Prostate gland (tissue), 2 donors: ENCODE data around the gene PLCB1. TPM values are rescaled to one million over a fixed set of nuclear protein-coding genes. Genes with fewer than 3 reads are reported as not detected.

Experiments used
- DNase-seq: peaks from one replicate; pipeline ENCODE4 v3.0.0-alpha.2; 2019; ENCODE audit warnings: low spot score
- H3K27ac ChIP-seq, 2 donors: fragments of 200-600 bp; sonication (generic); 2 replicates each; pipeline ENCODE4 v1.5.1; 2017 to 2019
- H3K27me3 ChIP-seq: fragments of 200-600 bp; sonication (generic); replicated peaks from 2 replicates; pipeline ENCODE4 v1.5.1; 2019; ENCODE audit not compliant: insufficient read depth
- H3K36me3 ChIP-seq, 2 donors: fragments of 200-600 bp; sonication (generic); 1 replicate in 1 of 2; 2 replicates in 1 of 2; pipeline versions ENCODE4 v1.5.1 to v1.8.1; 2017 to 2019
- H3K4me1 ChIP-seq: fragments of 200-600 bp; sonication (generic); replicated peaks from 2 replicates; pipeline ENCODE4 v1.5.1; 2019
- H3K4me3 ChIP-seq, 2 donors: fragments of 200-600 bp; sonication (generic); 2 replicates each; pipeline ENCODE4 v1.5.1; 2017 to 2019
- H3K9me3 ChIP-seq: fragments of 200-600 bp; sonication (generic); 2 replicates; pipeline ENCODE4 v1.5.1; 2017
- CTCF ChIP-seq, 4 experiments: fragments of 200-600 bp in 2 of 4; fragments of 450-650 bp in 2 of 4; sonication (generic) in 2 of 4; IDR thresholded peaks; 1 replicate in 3 of 4; 2 replicates in 1 of 4; pipeline ENCODE4 v1.5.1; 2016 to 2019; ENCODE audit warnings: antibody characterized with exemption in 4 of 4, mild to moderate bottlenecking in 2 of 4, moderate library complexity in 2 of 4
- POLR2A ChIP-seq: fragments of 450-650 bp; IDR thresholded peaks from one replicate; pipeline ENCODE4 v1.6.1; 2016; ENCODE audit warnings: antibody characterized with exemption, mild to moderate bottlenecking
- POLR2AphosphoS5 ChIP-seq: sonication (generic); formaldehyde crosslinking; IDR thresholded peaks from one replicate; pipeline ENCODE4 v1.6.1; 2017; ENCODE audit warnings: antibody characterized with exemption
- WGBS: methylation state at CpG from one replicate; pipeline ENCODE4 v1.1.5; 2018; 5-methylcytosine and 5-hydroxymethylcytosine counted together
- intact Hi-C: fragments of 100-400 bp; cut with DNase I; formaldehyde crosslinking; loops from one replicate; pipeline ENCODE4 v1.14.2; 2022
- total RNA-seq, 2 donors: library from RNA; depleted of rRNA; stranded (reverse); fragments of >200 nt; gene quantifications; one replicate each; pipeline ENCODE4 v1.1.0, GENCODE V29; 2016

Gene PLCB1
- total RNA-seq, 2 donors from 2014 or later: 24.3 to 26.3 TPM

DNA sequence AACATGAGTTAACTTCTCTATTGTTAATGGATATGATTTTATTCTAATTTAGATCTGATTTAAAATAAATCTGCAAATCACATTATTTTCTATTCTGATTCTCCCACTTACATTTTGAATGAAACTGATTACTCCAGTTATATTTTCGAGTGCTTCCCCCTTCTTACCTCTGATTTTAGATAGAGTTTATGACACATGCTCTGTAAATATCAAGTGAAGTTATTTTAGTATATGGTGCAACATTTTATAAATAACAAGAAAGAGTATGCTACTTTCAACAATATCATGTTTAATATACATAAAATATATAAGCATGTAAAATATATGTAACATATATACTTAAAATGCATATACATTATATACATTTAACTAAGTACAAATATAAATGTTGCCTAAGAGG is 38.9 kb downstream of the PLCB1 start:
- H3K27me3 ChIP-seq: no peaks in the 10 kb centered on the region
- no peaks in the 10 kb centered on the region for H3K4me1 ChIP-seq
- H3K4me3 ChIP-seq: no peak overlapping the region
- DNase-seq: no peak
- WGBS: 92% methylated on average over 1 of the region's 1 CpG
- H3K27ac ChIP-seq: no peak overlapping the region
- H3K9me3 ChIP-seq: no peaks in the 10 kb centered on the region
- intact Hi-C loops: no loop called here
- TF ChIP-seq POLR2A (no peak), CTCF (IDR thresholded peaks at IDR 0.05) (no peak), POLR2AphosphoS5 (no peak)
- no peaks in the 10 kb centered on the region for H3K36me3 ChIP-seq

DNA sequence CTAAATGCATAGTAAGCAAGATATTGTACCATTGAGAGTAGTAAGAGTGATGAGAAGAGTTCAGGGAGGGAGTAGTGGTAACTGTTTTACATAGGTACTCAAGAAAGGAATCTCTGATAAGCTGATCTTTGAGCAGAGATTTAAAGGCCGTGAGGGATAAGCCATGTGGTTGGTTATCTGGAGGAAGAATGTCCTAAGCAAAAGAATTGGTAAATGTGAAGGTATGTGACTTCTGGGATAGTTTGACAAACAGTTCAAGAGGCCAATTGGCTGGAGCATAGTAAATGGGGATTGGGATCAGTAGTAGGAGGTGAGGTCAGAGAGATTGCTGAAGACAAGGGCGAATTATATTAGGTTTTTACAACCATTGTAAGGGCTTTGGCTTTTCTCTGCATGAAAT is 40.1 kb downstream of the PLCB1 start:
- WGBS: 91% methylated on average over 2 of the region's 2 CpGs

GRCh38 chr20:8175741-8176675 is 43.9 kb downstream of the PLCB1 start:
- H3K27me3 ChIP-seq: no peaks in the 10 kb centered on the region
- 92% methylated on average over 6 of the region's 6 CpGs for WGBS
- no peak for DNase-seq
- H3K9me3 ChIP-seq: no peaks in the 10 kb centered on the region
- H3K27ac ChIP-seq: no peak overlapping the region
- H3K4me1 ChIP-seq: no peaks in the 10 kb centered on the region
- H3K36me3 ChIP-seq: no peaks in the 10 kb centered on the region
- H3K4me3 ChIP-seq: no peak overlapping the region
- no peak for TF ChIP-seq CTCF (IDR thresholded peaks at IDR 0.05)
- no peak for TF ChIP-seq POLR2A
- no peak for TF ChIP-seq POLR2AphosphoS5
- intact Hi-C loops: no loop called here

More for the DNA sequence above, 40.1 kb downstream of the PLCB1 start:
- Histone ChIP-seq H3K4me1 (no peaks in the 10 kb centered on the region), H3K9me3 (no peaks in the 10 kb centered on the region), H3K27ac (no peak overlapping the region), H3K4me3 (no peak overlapping the region), H3K27me3 (no peaks in the 10 kb centered on the region), H3K36me3 (no peaks in the 10 kb centered on the region)
- intact Hi-C loops: no loop called here
- DNase-seq: no peak
- TF ChIP-seq CTCF (IDR thresholded peaks at IDR 0.05): no peak
- no peak for TF ChIP-seq POLR2A
- TF ChIP-seq POLR2AphosphoS5: no peak

- 87% methylated on average over 2 of the region's 2 CpGs for WGBS
- Histone ChIP-seq H3K27ac (no peak overlapping the region), H3K9me3 (no peaks in the 10 kb centered on the region), H3K4me3 (no peak overlapping the region), H3K27me3 (no peaks in the 10 kb centered on the region), H3K4me1 (no peaks in the 10 kb centered on the region), H3K36me3 (no peaks in the 10 kb centered on the region)
- TF ChIP-seq POLR2A: no peak
- TF ChIP-seq POLR2AphosphoS5: no peak
- DNase-seq: no peak
- intact Hi-C loops: no loop called here
Observed at GRCh38 chr20:8183526-8183925, 51.5 kb downstream of the PLCB1 start.

DNA sequence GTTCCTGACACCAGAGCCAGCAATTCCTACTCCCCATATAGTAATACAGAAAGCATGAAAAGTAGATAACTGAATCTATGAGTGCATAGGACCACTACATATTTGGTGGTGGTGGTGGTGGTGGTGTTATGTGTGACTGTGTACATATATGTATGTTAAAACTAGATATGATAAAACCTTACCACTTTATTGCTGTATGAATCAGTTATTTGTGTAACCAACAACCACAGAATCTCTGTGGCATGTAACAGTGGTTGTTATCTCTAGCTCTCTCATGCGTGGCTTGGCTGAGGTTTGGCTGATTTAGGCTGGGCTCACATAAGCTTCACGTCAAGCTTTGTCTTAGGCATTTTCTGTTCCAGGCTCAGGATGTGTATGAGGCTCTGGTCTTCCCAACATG is 55.7 kb downstream of the PLCB1 start:
- 92% methylated on average over 2 of the region's 2 CpGs for WGBS
- Histone ChIP-seq H3K4me1 (no peaks in the 10 kb centered on the region), H3K9me3 (no peaks in the 10 kb centered on the region), H3K36me3 (no peaks in the 10 kb centered on the region), H3K27me3 (no peaks in the 10 kb centered on the region), H3K4me3 (no peak overlapping the region), H3K27ac (no peak overlapping the region)
- no peak for DNase-seq
- TF ChIP-seq POLR2AphosphoS5: no peak
- TF ChIP-seq CTCF (IDR thresholded peaks at IDR 0.05): no peak
- no peak for TF ChIP-seq POLR2A
- intact Hi-C loops: no loop called here
